HepG2 (cell line): Measurements from ENCODE around the gene MCF2L. TPM values are rescaled to one million over a fixed set of nuclear protein-coding genes. Genes with fewer than 3 reads are reported as not detected.
A peak's percentile ranks its signal among the peaks of the same experiment; 100 is the strongest.

Experiments used
- AHDC1 ChIP-seq: sonication (generic); formaldehyde crosslinking; IDR thresholded peaks from 2 replicates; pipeline ENCODE4 v1.5.1; 2020; ENCODE audit warnings: mild to moderate bottlenecking, missing genetic modification reagents, borderline replicate concordance
- BATF2 ChIP-seq: sonication (generic); formaldehyde crosslinking; IDR thresholded peaks from 2 replicates; pipeline ENCODE4 v1.8.0; 2022; ENCODE audit warnings: mild to moderate bottlenecking, missing genetic modification reagents, moderate library complexity
- CCAR2 ChIP-seq: fragments of 200-400 bp; formaldehyde crosslinking; optimal IDR thresholded peaks from 2 replicates; pipeline ENCODE3; 2018; ENCODE audit warnings: low read depth, mild to moderate bottlenecking, low read length, moderate library complexity
- GLI4 ChIP-seq: sonication (generic); formaldehyde crosslinking; IDR thresholded peaks from 2 replicates; pipeline ENCODE4 v1.5.1; 2020; ENCODE audit warnings: missing genetic modification reagents, mild to moderate bottlenecking, moderate library complexity, borderline replicate concordance
- HMGXB4 ChIP-seq, 2 experiments: sonication (generic) in 1 of 2; formaldehyde crosslinking in 1 of 2; IDR thresholded peaks; 2 replicates each; pipeline versions ENCODE4 v1.4.0 to v1.6.1; 2018 to 2020; ENCODE audit warnings: missing genetic modification reagents in 2 of 2, borderline replicate concordance in 1 of 2, low read depth in 1 of 2, mild to moderate bottlenecking in 1 of 2, missing biosample characterization in 1 of 2
- PPARG ChIP-seq: conservative IDR thresholded peaks from 2 replicates; pipeline ENCODE4 v1.6.1; 2016; ENCODE audit warnings: missing biosample characterization, missing genetic modification reagents
- PRMT3 ChIP-seq: sonication (generic); formaldehyde crosslinking; IDR thresholded peaks from 2 replicates; pipeline ENCODE4 v1.8.1; 2022; ENCODE audit warnings: low read depth, mild to moderate bottlenecking, moderate library complexity, missing genetic modification reagents, borderline replicate concordance
- YY1 ChIP-seq: IDR thresholded peaks from 2 replicates; pipeline ENCODE4 v1.6.1; 2011; ENCODE audit warnings: low read length, low read depth, moderate library complexity, mild to moderate bottlenecking; ENCODE audit not compliant: insufficient read depth, insufficient replicate concordance
- ZBTB2 ChIP-seq: sonication (generic); formaldehyde crosslinking; IDR thresholded peaks from 2 replicates; pipeline ENCODE4 v1.8.0; 2022; ENCODE audit warnings: low read depth, missing genetic modification reagents
- ZNF749 ChIP-seq: sonication (generic); formaldehyde crosslinking; IDR thresholded peaks from 2 replicates; pipeline ENCODE4 v1.8.0; 2022; ENCODE audit warnings: mild to moderate bottlenecking, missing genetic modification reagents, moderate library complexity, borderline replicate concordance
- ZNF790 ChIP-seq: sonication (generic); formaldehyde crosslinking; IDR thresholded peaks from 2 replicates; pipeline ENCODE4 v1.8.0; 2022; ENCODE audit warnings: missing genetic modification reagents, mild to moderate bottlenecking, borderline replicate concordance
- ZNF879 ChIP-seq: sonication (generic); formaldehyde crosslinking; IDR thresholded peaks from 2 replicates; pipeline ENCODE4 v1.8.1; 2023; ENCODE audit warnings: missing genetic modification reagents
- ZSCAN9 ChIP-seq: IDR thresholded peaks from 2 replicates; pipeline ENCODE4 v1.6.1; 2016; ENCODE audit warnings: borderline replicate concordance
- polyA plus RNA-seq, 8 experiments: library from polyadenylated mRNA; depleted of rRNA in 3 of 8; stranded (reverse) in 7 of 8; unstranded in 1 of 8; fragments of >200 nt; fragmentation: Illumina TruSeq in 4 of 8; extraction: Trizol in 4 of 8; gene quantifications; 2 replicates each; pipeline versions ENCODE4 v1.2.1 to v1.2.3, GENCODE V29; 2011 to 2016; ENCODE audit warnings: low read depth in 4 of 8, missing spikeins in 1 of 8, mixed read lengths in 1 of 8; ENCODE audit not compliant: insufficient read depth in 1 of 8
- total RNA-seq, 5 experiments: library from RNA; depleted of rRNA; stranded (reverse); fragments of >200 nt; fragmentation: Illumina TruSeq; extraction: Trizol; gene quantifications; 2 replicates each; pipeline ENCODE4 v1.2.3, GENCODE V29; 2016; ENCODE audit warnings: low read depth in 1 of 5
- TF ChIP-seq, protein P1 (sequence below): sonication (generic); formaldehyde crosslinking; IDR thresholded peaks from 2 replicates; pipeline ENCODE4 v1.8.0; 2022; ENCODE audit warnings: mild to moderate bottlenecking, missing genetic modification reagents
- TF ChIP-seq, protein P2 (sequence below): sonication (generic); formaldehyde crosslinking; IDR thresholded peaks from 2 replicates; pipeline ENCODE4 v1.4.0; 2020; ENCODE audit warnings: missing genetic modification reagents, borderline replicate concordance

Gene MCF2L
- total and polyA plus RNA-seq, 2 of the 13 experiments (the other 11 are each of a cell fraction or from before 2014, with no cell fraction given) = 19.4 to 28.4 TPM

DNA sequence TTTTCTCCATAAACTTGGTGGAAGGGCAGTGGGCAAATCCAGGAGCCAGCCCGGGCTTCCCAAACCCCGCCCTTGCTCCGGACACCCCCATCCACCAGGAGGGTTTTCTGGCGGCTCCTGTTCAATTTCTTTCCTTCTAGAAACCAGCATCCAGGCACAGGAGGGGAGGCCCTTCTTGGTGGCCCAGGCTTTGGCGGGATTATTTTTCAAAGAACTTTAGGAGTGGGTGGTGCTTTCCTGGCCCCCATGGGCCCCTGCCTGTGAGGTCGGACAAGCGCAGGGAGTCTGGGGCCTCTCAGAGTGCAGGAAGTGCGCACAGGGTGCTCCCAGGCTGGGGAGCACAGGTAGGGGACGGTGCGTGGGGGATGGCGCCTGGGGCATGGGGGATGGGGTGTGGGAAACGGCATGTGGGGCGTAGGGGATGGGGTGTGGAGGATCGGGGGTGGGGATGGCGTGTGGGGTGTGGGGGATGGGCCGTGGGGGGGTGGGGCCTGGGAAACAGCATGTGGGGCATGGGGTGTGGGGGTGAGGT is 137.0 kb downstream of the MCF2L start (continued):
- TF ChIP-seq AHDC1 (no peak), CCAR2 (no peak), HMGXB4 (CRISPR knock-in tag; IDR thresholded peaks at IDR 0.05; ENCODE audit: borderline replicate concordance in 1 of 2, low read depth in 1 of 2) (peak in 1 of 2 experiments; percentile 9; a peak in 2 of 4 replicates), BATF2 (CRISPR knock-in tag) (no peak), ZBTB2 (CRISPR knock-in tag) (no peak), YY1 (no peak), ZNF790 (no peak), GLI4 (CRISPR knock-in tag) (no peak), ZNF749 (CRISPR knock-in tag) (0 out of 2 replicates have a peak, but pooled peaks have one; percentile 10), ZNF879 (CRISPR knock-in tag) (0 out of 2 replicates have a peak, but pooled peaks have one; percentile 11), PPARG (CRISPR knock-in tag) (no peak), PRMT3 (no peak), ZSCAN9 (CRISPR knock-in tag) (no peak)
- TF ChIP-seq, protein P1, sequence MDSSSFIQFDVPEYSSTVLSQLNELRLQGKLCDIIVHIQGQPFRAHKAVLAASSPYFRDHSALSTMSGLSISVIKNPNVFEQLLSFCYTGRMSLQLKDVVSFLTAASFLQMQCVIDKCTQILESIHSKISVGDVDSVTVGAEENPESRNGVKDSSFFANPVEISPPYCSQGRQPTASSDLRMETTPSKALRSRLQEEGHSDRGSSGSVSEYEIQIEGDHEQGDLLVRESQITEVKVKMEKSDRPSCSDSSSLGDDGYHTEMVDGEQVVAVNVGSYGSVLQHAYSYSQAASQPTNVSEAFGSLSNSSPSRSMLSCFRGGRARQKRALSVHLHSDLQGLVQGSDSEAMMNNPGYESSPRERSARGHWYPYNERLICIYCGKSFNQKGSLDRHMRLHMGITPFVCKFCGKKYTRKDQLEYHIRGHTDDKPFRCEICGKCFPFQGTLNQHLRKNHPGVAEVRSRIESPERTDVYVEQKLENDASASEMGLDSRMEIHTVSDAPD (CRISPR knock-in tag) = 0 out of 2 replicates have a peak, but pooled peaks have one; percentile 4
- TF ChIP-seq, protein P2, sequence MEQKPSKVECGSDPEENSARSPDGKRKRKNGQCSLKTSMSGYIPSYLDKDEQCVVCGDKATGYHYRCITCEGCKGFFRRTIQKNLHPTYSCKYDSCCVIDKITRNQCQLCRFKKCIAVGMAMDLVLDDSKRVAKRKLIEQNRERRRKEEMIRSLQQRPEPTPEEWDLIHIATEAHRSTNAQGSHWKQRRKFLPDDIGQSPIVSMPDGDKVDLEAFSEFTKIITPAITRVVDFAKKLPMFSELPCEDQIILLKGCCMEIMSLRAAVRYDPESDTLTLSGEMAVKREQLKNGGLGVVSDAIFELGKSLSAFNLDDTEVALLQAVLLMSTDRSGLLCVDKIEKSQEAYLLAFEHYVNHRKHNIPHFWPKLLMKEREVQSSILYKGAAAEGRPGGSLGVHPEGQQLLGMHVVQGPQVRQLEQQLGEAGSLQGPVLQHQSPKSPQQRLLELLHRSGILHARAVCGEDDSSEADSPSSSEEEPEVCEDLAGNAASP (CRISPR knock-in tag) = no peak
